Renal cortical epithelial cell (primary cell): ENCODE measurements around the gene WWOX. TPM values are rescaled to one million over a fixed set of nuclear protein-coding genes. Genes with fewer than 3 reads are reported as not detected.

ENCODE experiments used
- DNase-seq: peaks from one replicate; pipeline ENCODE4 v3.0.0-alpha.2; 2011; ENCODE audit warnings: low read depth
- total RNA-seq: library from RNA; depleted of rRNA; stranded (reverse); fragments of >200 nt; gene quantifications from 2 replicates; pipeline ENCODE4 v1.2.3, GENCODE V29; 2014

Gene WWOX
- total RNA-seq, 1 donor from 2014 or later = 29.5 TPM

GRCh38 chr16:78897299-78897698 is 797.8 kb downstream of the WWOX start:
- DNase-seq = no peak

DNA sequence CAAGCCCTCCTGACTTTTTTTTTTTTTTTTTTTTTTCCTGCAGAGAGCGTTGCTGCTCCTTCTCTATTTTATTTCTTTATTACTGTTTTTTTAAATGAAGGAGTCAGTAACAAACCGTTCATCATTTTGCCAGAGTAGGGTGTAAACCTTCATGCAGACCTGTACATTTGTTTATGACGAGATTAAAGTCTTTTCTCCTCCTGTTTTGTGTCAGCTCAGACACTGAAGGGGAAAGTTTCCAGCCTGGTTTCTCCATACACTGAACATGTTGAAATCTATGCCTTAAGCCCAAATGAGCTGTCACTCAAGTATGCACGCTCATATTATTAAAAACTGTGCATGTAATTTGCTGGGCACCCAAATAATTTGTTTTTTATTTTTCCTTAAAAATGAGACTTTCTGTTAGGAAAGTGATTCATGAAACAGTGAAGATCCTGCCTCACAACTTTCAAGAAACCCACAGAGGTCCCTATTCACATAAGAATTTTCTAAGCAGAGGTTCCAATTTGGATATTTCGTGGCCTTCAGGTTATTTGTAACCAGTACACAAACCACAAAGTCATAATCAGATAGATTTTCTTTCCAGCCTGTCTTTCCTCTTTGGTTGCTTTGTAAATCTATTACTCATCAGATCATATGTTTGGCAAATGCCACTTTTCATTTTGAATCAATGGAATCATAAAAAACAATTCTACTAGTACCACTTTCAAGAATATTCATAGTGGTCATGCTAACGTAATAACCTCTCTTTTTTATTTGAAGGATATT is 800.8 kb downstream of the WWOX start:
- DNase-seq = no peak

- no peak for DNase-seq
These were observed 801.5 kb downstream of the WWOX start for GRCh38 chr16:78900966-78901365.

DNA sequence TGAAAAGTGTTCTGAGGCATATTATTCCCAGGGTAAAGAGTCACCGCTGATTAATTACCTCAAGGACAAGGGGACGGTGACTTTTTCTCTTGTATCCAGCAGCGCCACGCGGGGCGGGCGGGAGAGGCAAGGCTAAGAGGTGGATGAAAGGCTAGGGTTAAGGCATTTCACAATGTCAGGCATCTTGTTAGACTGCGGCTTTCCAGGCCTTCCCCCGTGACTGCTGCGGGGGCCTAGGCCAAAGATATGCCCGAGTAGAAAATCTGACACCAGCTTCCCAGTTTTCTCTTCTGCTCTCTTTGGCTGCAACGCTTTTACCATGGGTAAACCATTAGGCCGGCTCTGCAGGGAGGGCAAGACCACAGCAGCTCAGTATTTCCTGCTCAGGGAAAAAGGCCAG is 802.9 kb downstream of the WWOX start:
- DNase-seq = no peak

- DNase-seq = no peak
These were observed 803.8 kb downstream of the WWOX start for GRCh38 chr16:78903237-78903636.

DNA sequence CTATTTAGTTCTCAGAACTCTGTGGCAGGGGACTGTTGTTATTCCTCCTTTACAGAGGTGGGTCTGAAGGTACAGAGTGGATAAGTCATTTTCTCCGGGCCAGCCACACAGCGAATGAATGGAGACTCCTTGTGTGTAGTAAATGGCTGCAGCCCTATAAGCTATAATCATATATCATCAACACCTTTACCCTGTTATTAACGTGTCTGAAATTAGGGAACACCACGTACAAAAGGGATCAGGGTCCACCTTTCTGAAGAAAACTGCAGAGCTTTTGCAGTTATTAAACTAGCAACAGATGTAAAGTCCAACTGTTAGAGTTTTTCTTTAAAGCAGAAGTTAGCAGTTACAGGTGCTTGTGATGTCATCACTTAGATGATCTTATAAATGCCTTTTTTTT is 804.4 kb downstream of the WWOX start:
- no peak for DNase-seq

DNA sequence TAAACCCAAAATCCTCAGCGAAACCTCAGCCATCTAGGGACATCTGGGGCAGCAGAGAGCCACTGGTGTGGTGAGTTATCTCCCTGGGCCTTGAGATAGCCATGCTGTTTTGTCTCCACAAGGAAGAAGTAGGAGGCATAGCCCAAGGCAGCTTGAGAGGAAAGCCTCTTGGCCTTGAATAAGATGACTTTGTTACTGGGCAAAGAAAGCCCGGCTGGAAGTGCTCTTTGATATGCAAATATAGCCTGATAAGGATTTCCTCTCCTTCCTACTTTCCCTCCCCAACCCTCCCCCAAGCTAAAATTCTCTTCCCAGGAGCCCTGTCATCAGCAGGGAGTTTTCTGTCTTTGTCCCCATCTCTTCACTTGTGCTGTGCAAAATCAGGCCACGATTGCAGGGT is 806.7 kb downstream of the WWOX start:
- DNase-seq = no peak

- no peak for DNase-seq
These were observed 809.8 kb downstream of the WWOX start for GRCh38 chr16:78909226-78909625.

GRCh38 chr16:78915811-78916345 is 816.4 kb downstream of the WWOX start:
- no peak for DNase-seq

DNA sequence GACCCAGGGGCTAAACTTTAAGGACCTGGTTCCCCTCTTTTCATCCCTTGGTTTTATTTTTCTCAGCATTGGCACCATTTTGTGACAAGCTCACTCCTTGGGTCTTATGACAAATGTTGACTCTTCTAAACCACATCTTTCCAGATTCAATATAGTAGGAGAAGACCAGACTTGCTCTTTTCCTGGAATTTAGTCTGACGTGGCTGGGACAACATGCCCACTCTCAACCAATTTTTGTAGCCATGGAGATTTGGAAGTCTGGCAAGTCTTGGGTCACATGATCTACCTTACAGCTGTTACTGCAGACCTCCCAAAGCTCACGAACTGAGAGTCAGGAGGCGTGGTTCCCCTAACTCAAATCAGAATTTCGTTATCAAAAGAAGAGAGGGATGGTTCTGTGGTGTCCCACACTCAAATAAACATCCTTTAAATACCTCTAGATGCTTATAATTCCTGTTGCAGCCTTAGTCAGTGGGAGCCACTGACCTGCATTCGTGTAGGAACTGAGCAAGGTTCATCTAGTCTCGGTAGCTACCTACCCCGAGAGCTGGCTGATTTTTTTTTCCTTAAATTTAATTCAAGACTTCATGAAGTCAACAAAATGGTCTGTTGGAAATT is 817.6 kb downstream of the WWOX start:
- no peak for DNase-seq

GRCh38 chr16:78918805-78919305 is 819.4 kb downstream of the WWOX start:
- DNase-seq = no peak

DNA sequence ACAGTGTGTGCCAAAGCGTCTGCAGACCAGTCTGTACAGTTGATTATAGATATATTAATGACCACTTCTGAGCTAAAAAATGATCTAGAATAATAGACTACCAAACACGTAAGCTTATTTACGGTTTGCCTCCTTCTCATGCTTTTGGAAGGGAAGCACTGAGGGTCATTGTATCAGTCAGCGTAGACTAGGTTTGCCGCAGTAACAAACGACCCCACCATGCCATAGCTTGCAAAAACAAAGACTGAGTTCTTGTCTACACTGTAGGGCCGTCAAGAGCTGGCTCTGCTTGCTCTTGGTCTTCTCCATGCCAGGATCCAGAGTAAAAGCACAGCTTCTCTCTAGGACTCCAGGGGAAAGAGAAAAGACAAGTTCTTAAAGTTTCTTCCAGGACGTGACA is 820.4 kb downstream of the WWOX start:
- DNase-seq = no peak

GRCh38 chr16:78920621-78921020 is 821.2 kb downstream of the WWOX start:
- DNase-seq = no peak

- DNase-seq = no peak
These were observed 825.8 kb downstream of the WWOX start for GRCh38 chr16:78925083-78925767.

DNA sequence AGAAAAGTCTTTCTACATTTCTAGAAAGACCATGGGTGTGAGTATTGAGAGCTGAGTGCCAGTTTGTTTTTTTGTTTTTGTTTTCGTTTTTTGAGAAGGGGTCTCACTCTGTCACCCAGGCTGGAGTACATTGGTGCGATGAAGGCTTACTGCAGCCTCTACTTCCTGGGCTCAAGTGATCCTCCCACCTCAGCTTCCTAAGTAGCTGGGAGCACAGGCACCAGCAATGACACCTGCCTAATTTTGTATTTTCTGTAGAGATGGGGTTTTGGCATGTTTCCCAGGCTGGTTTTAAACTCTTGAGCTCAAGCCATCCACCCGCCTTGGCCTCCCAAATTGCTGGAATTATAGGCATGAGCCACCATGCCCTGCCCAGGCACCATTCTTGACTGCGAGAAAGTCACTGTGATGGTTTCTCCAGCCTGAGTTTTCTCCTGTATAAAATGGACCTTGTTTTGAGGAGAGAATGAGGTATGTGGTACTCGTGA is 827.3 kb downstream of the WWOX start:
- DNase-seq = no peak

DNA sequence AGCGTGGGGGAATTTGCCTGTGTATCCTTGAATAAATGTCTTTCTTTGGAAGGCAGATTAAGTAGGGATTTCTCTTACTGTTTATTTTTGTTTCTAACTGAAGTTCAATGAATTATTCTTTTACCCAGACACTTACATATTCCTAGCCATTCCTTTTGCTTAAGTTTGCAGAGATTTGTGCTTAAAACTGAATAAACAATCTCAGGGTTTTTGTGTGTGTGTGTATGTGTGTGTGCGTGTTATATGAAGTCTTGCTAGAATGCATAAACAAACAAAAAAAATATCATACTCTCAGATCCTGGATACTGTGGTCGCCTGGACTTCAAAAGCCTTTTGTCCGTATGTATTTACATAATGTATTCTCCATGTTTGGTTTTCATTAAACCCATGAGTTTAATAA is 828.3 kb downstream of the WWOX start:
- no peak for DNase-seq

- no peak for DNase-seq
These were observed 830.4 kb downstream of the WWOX start for GRCh38 chr16:78929841-78930240.

DNA sequence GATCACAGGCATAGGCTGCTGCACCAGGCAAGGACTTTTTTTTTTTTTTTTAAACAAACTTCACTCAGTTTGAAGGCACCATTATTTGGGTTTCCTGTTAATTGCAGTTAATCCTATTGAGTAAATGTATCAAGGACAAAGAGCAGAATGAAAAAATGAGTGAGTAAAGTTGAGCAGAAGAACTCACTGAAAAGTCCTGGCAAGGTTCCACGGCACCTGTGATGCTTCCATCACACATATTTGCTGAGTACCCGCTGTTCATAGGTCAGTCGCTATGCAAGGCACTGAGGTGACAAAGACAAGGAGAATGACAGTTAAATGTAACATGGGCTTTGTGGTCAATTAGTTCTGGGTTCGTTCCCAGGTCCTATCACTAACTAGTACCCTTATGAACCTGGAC is 831.1 kb downstream of the WWOX start:
- no peak for DNase-seq

- no peak for DNase-seq
These were observed 831.8 kb downstream of the WWOX start for GRCh38 chr16:78931267-78931666.

GRCh38 chr16:78931678-78932077 is 832.2 kb downstream of the WWOX start:
- no peak for DNase-seq

DNA sequence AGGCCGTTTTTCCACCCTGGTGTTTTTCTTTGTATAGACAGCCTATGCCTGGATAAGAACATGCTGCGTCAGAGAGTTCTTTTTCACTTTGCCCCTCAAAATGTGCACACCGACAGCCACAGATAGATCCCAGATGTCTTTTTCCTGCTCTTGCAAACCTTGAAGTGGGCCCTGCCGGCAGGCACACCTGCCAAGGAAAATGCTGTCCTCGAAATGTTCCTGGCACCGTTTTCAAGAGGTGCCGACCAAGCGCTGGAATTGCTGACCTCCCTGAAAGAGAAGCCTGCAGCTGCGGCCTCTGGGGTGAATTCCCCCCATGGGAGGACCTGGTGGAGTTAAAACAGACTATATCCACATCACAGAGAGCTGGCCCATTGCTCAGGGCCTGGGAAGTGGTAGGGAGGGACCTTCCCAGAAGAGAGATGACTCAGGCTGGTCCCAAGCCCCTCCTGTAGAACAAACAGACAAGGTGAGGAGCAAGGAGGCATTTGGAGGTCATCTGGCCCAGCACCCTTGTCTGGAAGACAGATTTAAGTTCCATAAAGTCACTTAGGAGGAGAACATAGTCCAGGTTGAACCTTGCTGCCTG is 833.0 kb downstream of the WWOX start:
- no peak for DNase-seq

GRCh38 chr16:78936060-78936459 is 836.6 kb downstream of the WWOX start:
- DNase-seq = no peak
